ENCODE results near the gene SMYD1. TPM values are rescaled to one million over a fixed set of nuclear protein-coding genes. Genes with fewer than 3 reads are reported as not detected.

Gene SMYD1
- total and polyA plus RNA-seq, 2 donors (not counting 1 experiment from before 2014, with no cell fraction given), result not detected

DNA sequence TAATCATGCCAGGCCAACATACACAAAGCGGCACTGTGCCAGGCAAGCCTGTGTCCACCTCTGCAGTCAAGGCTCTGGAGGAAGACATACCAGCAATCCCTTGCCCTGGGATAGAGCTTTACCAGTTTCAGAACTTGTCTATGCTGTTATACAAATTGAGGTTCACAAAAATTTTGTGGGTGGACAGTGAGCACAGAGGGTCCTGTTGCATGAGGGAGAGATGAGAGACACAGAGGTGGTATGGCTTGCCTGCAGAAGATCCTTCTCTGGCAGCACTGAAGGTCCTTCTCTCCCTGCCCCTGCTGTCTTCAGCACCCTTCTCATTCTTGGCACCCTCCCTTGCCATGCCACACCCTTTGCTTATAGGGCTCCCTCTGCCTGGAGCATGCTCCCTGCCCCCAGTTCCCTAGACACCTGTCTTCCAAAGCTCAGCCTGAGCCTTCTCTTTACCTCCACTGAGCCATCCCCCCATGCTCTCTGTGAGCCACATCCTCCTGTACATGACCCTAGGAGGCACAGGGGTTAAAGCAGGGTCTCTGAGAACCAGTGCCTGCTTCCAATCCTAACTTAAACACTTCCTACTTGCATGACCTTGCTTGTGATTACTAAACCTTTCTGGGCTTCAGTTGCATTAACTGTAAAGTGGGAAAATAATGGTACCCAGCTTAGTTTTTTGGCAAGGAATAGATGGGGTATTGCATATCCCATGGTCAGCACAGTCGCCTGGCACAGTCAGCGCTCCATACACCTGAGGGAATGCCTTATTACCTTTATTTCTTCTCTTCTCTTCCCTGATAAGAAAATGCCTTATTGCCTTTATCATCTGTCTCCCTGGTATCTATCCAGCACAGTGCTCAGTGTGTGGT lies 59.4 kb downstream of the SMYD1 start:
- POLR2A ChIA-PET, result no interaction called here
- Mint-ChIP-seq H3K27me3 (peaks cover 23% of the 10 kb centered on the region), H3K27ac (no peak overlapping the region), H3K4me1 (no peaks in the 10 kb centered on the region), H3K9me3 (ENCODE audit: insufficient read depth) (no peaks in the 10 kb centered on the region), H3K4me3 (no peak overlapping the region)
- H3K9ac ChIP-seq (ENCODE audit: low read length), result no peak overlapping the region
- peaks cover 0 to 8% (median 4%) of the 10 kb centered on the region in 4 experiments for H3K27me3 ChIP-seq (replicated peaks in 1 of 4; ENCODE audit: control extremely low read depth in 1 of 4, control insufficient read depth in 3 of 4, insufficient read depth in 4 of 4, low read length in 3 of 4)
- no peak overlapping the region for H2AFZ ChIP-seq (ENCODE audit: insufficient read depth, low read depth, low read length, poor library complexity, severe bottlenecking)
- CTCF ChIA-PET, result no interaction called here
- no peak overlapping the region for H3K4me3 ChIP-seq (ENCODE audit: control extremely low read depth in 1 of 5, extremely low read depth in 1 of 5, insufficient read depth in 1 of 5, low read depth in 2 of 5, low read length in 4 of 5)
- intact Hi-C loops (cut with micrococcal nuclease), result no loop called here
- no peak for ATAC-seq (ENCODE audit: low read depth)
- no peaks in the 10 kb centered on the region for H3K4me1 ChIP-seq (ENCODE audit: control insufficient read depth in 2 of 2, insufficient read depth in 2 of 2, low read length in 2 of 2)
- TF ChIP-seq EZH2 (IDR thresholded peaks at IDR 0.05; ENCODE audit: borderline replicate concordance, insufficient read depth, low read depth, low read length, poor library complexity, severe bottlenecking) (no peak), CTCF (IDR thresholded peaks at IDR 0.05) (no peak)
- H3K79me2 ChIP-seq (ENCODE audit: control insufficient read depth, insufficient read depth, low read length), result no peaks in the 10 kb centered on the region
- no peak overlapping the region for H3K4me2 ChIP-seq (replicated peaks; ENCODE audit: low read depth, low read length, poor library complexity, severe bottlenecking)
- H3K36me3 ChIP-seq (replicated peaks in 1 of 2; ENCODE audit: control extremely low read depth in 1 of 2, control insufficient read depth in 1 of 2, extremely low read depth in 1 of 2, insufficient read depth in 2 of 2, low read length in 1 of 2), result no peaks in the 10 kb centered on the region
- DNase-seq, result no peak
- no peaks in the 10 kb centered on the region for H3K9me3 ChIP-seq (ENCODE audit: control extremely low read depth in 1 of 3, control insufficient read depth in 2 of 3, insufficient read depth in 1 of 3, low read length in 2 of 3)
- WGBS (ENCODE audit: insufficient coverage), result 83% methylated on average over 1 of the region's 3 CpGs
- no peaks in the 10 kb centered on the region for H4K20me1 ChIP-seq (ENCODE audit: control insufficient read depth, insufficient read depth, low read length, poor library complexity, severe bottlenecking)
- H3K27ac ChIP-seq (ENCODE audit: low read length in 2 of 2), result no peak overlapping the region

DNA sequence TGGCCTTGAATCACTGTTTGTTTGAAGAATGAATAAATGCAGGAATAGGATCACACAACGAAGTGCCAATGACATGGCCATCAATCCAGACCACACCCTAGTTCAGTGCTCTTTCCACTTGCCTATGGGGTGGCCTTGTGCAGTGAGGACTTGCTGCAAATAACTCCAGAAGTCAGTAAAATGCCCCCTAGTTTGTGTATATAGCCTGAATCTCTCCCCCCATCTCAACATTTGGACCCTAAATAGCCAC lies 59.9 kb downstream of the SMYD1 start:
- ChIA-PET POLR2A (no interaction called here), CTCF (no interaction called here)
- Histone ChIP-seq H3K27ac (ENCODE audit: low read length in 2 of 2) (no peak overlapping the region), H3K4me2 (replicated peaks; ENCODE audit: low read depth, low read length, poor library complexity, severe bottlenecking) (no peak overlapping the region), H3K79me2 (ENCODE audit: control insufficient read depth, insufficient read depth, low read length) (no peaks in the 10 kb centered on the region), H3K4me1 (ENCODE audit: control insufficient read depth in 2 of 2, insufficient read depth in 2 of 2, low read length in 2 of 2) (no peaks in the 10 kb centered on the region), H3K9ac (ENCODE audit: low read length) (no peak overlapping the region), H2AFZ (ENCODE audit: insufficient read depth, low read depth, low read length, poor library complexity, severe bottlenecking) (no peak overlapping the region), H3K36me3 (replicated peaks in 1 of 2; ENCODE audit: control extremely low read depth in 1 of 2, control insufficient read depth in 1 of 2, extremely low read depth in 1 of 2, insufficient read depth in 2 of 2, low read length in 1 of 2) (no peaks in the 10 kb centered on the region), H3K27me3 (replicated peaks in 1 of 4; ENCODE audit: control extremely low read depth in 1 of 4, control insufficient read depth in 3 of 4, insufficient read depth in 4 of 4, low read length in 3 of 4) (peaks cover 0 to 8% (median 3%) of the 10 kb centered on the region in 4 experiments), H4K20me1 (ENCODE audit: control insufficient read depth, insufficient read depth, low read length, poor library complexity, severe bottlenecking) (no peaks in the 10 kb centered on the region), H3K4me3 (ENCODE audit: control extremely low read depth in 1 of 5, extremely low read depth in 1 of 5, insufficient read depth in 1 of 5, low read depth in 2 of 5, low read length in 4 of 5) (no peak overlapping the region), H3K9me3 (ENCODE audit: control extremely low read depth in 1 of 3, control insufficient read depth in 2 of 3, insufficient read depth in 1 of 3, low read length in 2 of 3) (no peaks in the 10 kb centered on the region)
- Mint-ChIP-seq H3K4me1 (no peaks in the 10 kb centered on the region), H3K9me3 (ENCODE audit: insufficient read depth) (no peaks in the 10 kb centered on the region), H3K27ac (no peak overlapping the region), H3K4me3 (no peak overlapping the region), H3K27me3 (peaks cover 20% of the 10 kb centered on the region)
- no CpG with 5 or more reads among the region's 1 CpG for WGBS (ENCODE audit: insufficient coverage)
- DNase-seq (no peak), ATAC-seq (ENCODE audit: low read depth) (no peak)
- intact Hi-C loops (cut with micrococcal nuclease), result no loop called here
- TF ChIP-seq EZH2 (IDR thresholded peaks at IDR 0.05; ENCODE audit: borderline replicate concordance, insufficient read depth, low read depth, low read length, poor library complexity, severe bottlenecking), result no peak
- no peak for TF ChIP-seq CTCF (IDR thresholded peaks at IDR 0.05)

Data from B cell (primary cell).